ENCODE results near the gene RAB26.

DNA sequence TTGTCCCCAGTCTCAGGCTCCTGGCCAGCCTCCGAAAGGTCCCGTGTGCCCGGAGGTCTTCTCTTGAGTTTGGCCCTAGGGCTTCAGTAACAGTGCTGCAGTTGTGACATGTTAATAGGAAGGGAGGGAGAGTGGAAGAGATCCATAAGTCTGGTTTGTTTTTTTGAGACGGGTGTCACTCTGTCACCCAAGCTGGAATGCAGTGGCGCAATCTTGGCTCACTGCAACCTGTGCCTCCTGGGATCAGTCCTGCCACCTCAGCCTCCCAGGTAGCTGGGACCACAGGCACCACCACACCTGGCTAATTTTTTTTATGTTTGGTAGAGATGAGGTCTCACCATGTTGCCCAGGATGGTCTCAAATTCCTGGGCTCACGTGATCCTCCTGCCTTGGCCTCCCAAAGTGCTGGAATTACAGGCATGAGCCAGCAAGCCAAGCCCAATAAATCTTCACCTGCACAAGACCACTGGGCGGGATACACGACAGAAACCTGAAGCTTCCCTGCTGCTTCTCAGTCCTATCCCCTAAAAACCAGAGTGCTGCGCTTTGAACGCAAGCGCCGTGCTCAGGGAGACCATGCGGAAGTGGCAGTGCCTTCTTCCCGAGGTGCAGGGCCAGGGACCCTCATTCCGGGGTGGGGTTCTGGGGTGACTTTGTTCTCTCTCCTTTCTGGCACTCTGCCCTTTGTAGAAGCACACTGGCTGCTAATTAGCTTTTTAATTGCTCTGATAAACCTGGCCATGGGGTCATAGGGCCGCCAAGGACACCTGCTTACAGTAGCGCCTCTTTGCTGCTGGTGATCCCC lies 18.0 kb downstream of the RAB26 start:
- TF ChIP-seq, protein P1, sequence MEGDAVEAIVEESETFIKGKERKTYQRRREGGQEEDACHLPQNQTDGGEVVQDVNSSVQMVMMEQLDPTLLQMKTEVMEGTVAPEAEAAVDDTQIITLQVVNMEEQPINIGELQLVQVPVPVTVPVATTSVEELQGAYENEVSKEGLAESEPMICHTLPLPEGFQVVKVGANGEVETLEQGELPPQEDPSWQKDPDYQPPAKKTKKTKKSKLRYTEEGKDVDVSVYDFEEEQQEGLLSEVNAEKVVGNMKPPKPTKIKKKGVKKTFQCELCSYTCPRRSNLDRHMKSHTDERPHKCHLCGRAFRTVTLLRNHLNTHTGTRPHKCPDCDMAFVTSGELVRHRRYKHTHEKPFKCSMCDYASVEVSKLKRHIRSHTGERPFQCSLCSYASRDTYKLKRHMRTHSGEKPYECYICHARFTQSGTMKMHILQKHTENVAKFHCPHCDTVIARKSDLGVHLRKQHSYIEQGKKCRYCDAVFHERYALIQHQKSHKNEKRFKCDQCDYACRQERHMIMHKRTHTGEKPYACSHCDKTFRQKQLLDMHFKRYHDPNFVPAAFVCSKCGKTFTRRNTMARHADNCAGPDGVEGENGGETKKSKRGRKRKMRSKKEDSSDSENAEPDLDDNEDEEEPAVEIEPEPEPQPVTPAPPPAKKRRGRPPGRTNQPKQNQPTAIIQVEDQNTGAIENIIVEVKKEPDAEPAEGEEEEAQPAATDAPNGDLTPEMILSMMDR (IDR thresholded peaks at IDR 0.05; ENCODE audit: poor library complexity, severe bottlenecking): no peak
- no peak for TF ChIP-seq EZH2 (IDR thresholded peaks at IDR 0.05; ENCODE audit: borderline replicate concordance, insufficient read depth, low read length, poor library complexity, severe bottlenecking)
